ENCODE measurements around the gene TRPM5.

The TRPM5 gene

DNA sequence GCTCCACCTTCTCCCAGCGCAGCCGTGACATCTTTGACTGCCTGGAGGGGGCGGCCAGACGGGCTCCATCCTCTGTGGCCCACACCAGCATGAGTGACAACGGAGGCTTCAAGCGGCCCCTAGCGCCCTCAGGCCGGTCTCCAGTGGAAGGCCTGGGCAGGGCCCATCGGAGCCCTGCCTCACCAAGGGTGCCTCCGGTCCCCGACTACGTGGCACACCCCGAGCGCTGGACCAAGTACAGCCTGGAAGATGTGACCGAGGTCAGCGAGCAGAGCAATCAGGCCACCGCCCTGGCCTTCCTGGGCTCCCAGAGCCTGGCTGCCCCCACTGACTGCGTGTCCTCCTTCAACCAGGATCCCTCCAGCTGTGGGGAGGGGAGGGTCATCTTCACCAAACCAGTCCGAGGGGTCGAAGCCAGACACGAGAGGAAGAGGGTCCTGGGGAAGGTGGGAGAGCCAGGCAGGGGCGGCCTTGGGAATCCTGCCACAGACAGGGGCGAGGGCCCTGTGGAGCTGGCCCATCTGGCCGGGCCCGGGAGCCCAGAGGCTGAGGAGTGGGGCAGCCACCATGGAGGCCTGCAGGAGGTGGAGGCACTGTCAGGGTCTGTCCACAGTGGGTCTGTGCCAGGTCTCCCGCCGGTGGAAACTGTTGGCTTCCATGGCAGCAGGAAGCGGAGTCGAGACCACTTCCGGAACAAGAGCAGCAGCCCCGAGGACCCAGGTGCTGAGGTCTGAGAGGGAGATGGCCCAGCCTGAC is 41.2 kb downstream of the TRPM5 start:
- H3K27me3 ChIP-seq (ENCODE audit: low read depth, low read length): no peaks in the 10 kb centered on the region
- peaks cover 20 to 31% of the 10 kb centered on the region in 2 donors for H3K4me1 ChIP-seq (ENCODE audit: control insufficient read depth in 1 of 2, insufficient read depth in 2 of 2, low read length in 2 of 2)
- no peak overlapping the region for H3K4me3 ChIP-seq (ENCODE audit: low read depth in 1 of 2, low read length in 2 of 2)
- H3K9me3 ChIP-seq (ENCODE audit: control insufficient read depth in 1 of 2, low read length in 2 of 2): no peaks in the 10 kb centered on the region
- H3K36me3 ChIP-seq (ENCODE audit: control insufficient read depth in 1 of 2, insufficient read depth in 2 of 2, low read length in 2 of 2): peaks cover 8 to 26% of the 10 kb centered on the region in 2 donors
- H3K27ac ChIP-seq (ENCODE audit: low read length): no peak overlapping the region

DNA sequence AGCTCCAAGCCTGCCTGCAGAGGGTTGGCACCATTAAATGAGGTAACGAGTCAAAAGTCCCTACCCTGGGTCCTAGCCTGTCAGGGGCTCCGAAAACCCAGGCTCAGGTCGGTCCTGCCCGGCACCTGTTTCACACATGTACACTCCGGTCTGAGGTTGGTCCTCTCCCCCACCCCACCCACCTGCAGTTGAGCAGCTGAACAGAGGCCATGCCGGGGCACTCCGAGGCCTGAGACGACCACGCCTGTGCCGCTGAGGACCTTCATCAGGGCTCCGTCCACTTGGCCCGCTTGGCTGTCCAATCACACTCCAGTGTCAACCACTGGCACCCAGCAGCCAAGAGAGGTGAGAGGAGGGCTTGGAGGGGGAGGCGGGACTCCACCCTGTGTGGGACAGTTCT is 42.2 kb downstream of the TRPM5 start:
- peaks cover 20 to 31% of the 10 kb centered on the region in 2 donors for H3K4me1 ChIP-seq (ENCODE audit: control insufficient read depth in 1 of 2, insufficient read depth in 2 of 2, low read length in 2 of 2)
- peaks cover 8 to 28% of the 10 kb centered on the region in 2 donors for H3K36me3 ChIP-seq (ENCODE audit: control insufficient read depth in 1 of 2, insufficient read depth in 2 of 2, low read length in 2 of 2)
- H3K27me3 ChIP-seq (ENCODE audit: low read depth, low read length): no peaks in the 10 kb centered on the region
- H3K4me3 ChIP-seq (ENCODE audit: low read depth in 1 of 2, low read length in 2 of 2): peak overlapping the region in 1 of 2 donors; percentile 95
- no peak overlapping the region for H3K27ac ChIP-seq (ENCODE audit: low read length)
- no peaks in the 10 kb centered on the region for H3K9me3 ChIP-seq (ENCODE audit: control insufficient read depth in 1 of 2, low read length in 2 of 2)

DNA sequence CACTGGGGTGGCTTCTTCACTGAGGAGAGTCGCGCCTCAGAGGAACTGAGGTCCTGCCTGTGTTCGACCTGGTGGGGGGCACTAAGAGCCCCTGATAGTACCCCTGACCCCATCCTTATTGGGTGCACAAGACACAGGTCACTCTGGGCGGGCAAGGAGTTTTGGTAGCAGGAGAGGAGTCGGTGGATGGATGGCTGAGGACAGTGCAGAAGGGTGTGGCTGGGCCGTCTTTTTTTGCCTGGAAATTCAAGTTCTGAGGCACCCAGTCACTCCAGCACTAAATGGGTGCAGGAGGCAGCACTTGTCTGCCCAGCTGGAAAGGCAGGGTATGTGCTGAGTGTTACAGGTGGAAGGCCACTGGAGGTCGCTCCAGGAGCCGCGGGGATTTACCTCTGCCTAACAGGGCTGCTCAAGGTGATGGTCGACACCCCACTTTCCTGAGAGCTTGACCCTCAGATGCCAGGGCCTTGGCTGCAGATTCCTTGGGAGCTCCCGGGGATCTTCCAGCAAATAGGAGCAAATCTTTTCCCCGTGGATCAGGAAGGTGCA is 42.8 kb downstream of the TRPM5 start:
- peaks cover 20 to 31% of the 10 kb centered on the region in 2 donors for H3K4me1 ChIP-seq (ENCODE audit: control insufficient read depth in 1 of 2, insufficient read depth in 2 of 2, low read length in 2 of 2)
- no peaks in the 10 kb centered on the region for H3K9me3 ChIP-seq (ENCODE audit: control insufficient read depth in 1 of 2, low read length in 2 of 2)
- H3K27me3 ChIP-seq (ENCODE audit: low read depth, low read length): no peaks in the 10 kb centered on the region
- peaks cover 8 to 33% of the 10 kb centered on the region in 2 donors for H3K36me3 ChIP-seq (ENCODE audit: control insufficient read depth in 1 of 2, insufficient read depth in 2 of 2, low read length in 2 of 2)
- peak overlapping the region; percentile 95 to 98 for H3K4me3 ChIP-seq (ENCODE audit: low read depth in 1 of 2, low read length in 2 of 2)
- peak overlapping the region; percentile 92 for H3K27ac ChIP-seq (ENCODE audit: low read length)

DNA sequence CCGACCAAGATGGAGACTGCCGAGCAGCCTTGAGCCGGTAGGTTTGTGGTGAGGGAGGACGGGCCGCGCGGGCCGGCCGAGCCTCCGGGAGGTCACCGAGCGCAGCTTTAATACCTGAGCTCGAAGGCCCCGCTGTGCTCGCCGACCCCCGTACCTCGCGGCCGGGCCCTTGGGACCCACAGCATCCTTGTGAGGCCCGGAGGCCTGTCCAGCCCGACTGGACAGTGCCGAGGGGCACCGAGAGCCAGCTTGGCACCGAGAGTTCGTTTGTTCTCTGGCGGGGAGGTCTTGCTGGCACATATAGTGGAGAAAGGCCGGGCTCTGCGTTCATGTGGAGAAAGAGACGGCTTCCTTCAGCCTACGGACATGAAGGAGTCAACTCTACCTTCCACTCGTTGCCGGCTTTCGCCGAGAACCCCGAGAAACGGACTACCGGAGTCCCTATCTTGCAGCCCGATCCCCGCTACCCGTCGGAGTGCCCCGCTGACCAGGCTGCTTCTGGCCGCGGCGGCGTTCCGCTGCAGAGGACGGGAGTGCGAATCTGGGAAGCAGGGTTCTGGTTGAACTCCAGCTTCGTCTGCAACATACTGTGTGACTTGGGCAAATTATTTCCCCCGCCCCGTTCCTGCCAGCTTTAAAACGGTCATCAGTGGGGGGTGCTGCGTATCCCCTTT is 43.4 kb downstream of the TRPM5 start:
- Histone ChIP-seq H3K36me3 (ENCODE audit: control insufficient read depth in 1 of 2, insufficient read depth in 2 of 2, low read length in 2 of 2) (peaks cover 8 to 38% of the 10 kb centered on the region in 2 donors), H3K27me3 (ENCODE audit: low read depth, low read length) (no peaks in the 10 kb centered on the region), H3K4me1 (ENCODE audit: control insufficient read depth in 1 of 2, insufficient read depth in 2 of 2, low read length in 2 of 2) (peaks cover 20 to 31% of the 10 kb centered on the region in 2 donors), H3K27ac (ENCODE audit: low read length) (peak overlapping the region; percentile 92), H3K4me3 (ENCODE audit: low read depth in 1 of 2, low read length in 2 of 2) (peak overlapping the region; percentile 95 to 98), H3K9me3 (ENCODE audit: control insufficient read depth in 1 of 2, low read length in 2 of 2) (no peaks in the 10 kb centered on the region)

DNA sequence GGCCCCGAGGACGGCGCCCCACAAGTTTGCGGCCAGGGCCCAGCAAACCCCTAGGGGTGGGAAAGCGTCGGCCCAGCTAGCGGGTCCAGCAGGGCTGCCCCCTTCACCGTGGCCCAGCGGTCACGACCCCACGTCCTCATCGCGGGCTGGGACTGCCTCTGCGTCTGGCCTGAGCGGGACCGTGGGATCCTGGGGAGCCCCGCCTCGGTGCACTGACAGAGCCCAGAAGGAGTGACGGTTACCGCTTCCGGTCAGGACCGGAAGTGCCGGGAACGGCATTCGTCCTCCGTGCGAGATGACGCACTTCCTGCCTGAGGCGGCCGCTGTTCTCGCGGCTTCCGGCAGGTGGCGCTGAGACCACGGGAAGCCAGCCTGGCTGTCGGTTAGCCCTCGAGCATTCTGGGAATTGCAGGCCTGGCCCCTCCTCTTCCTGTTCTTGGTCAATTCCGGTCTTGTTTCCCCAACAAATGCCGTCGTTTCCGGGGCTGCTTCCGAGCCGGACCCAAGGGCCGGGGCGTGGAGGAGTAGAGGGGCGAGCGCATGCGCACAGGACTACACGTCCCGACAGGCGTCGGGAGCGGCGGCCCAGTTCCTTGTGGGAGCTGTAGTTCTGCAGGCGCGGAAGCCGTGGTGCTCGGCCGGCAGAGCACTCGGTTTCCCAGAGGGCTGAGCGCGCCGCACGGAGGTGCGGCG is 44.1 kb downstream of the TRPM5 start, which contains the start of gene TSSC4:
Gene TSSC4, plus strand, starts transcription at position 682 of the 693 bp plus-strand sequence. CDS start 1,884 bp downstream, outside the sequence.
- H3K9me3 ChIP-seq (ENCODE audit: control insufficient read depth in 1 of 2, low read length in 2 of 2): no peaks in the 10 kb centered on the region
- H3K4me3 ChIP-seq (ENCODE audit: low read depth in 1 of 2, low read length in 2 of 2): peak within 1 kb of the TSS; percentile 95 to 98
- H3K27ac ChIP-seq (ENCODE audit: low read length): peak within 1 kb of the TSS; percentile 92
- H3K4me1 ChIP-seq (ENCODE audit: control insufficient read depth in 1 of 2, insufficient read depth in 2 of 2, low read length in 2 of 2): peaks cover 20 to 31% of the 10 kb centered on the region in 2 donors
- peaks cover 8 to 45% of the 10 kb centered on the region in 2 donors for H3K36me3 ChIP-seq (ENCODE audit: control insufficient read depth in 1 of 2, insufficient read depth in 2 of 2, low read length in 2 of 2)
- H3K27me3 ChIP-seq (ENCODE audit: low read depth, low read length): no peaks in the 10 kb centered on the region

DNA sequence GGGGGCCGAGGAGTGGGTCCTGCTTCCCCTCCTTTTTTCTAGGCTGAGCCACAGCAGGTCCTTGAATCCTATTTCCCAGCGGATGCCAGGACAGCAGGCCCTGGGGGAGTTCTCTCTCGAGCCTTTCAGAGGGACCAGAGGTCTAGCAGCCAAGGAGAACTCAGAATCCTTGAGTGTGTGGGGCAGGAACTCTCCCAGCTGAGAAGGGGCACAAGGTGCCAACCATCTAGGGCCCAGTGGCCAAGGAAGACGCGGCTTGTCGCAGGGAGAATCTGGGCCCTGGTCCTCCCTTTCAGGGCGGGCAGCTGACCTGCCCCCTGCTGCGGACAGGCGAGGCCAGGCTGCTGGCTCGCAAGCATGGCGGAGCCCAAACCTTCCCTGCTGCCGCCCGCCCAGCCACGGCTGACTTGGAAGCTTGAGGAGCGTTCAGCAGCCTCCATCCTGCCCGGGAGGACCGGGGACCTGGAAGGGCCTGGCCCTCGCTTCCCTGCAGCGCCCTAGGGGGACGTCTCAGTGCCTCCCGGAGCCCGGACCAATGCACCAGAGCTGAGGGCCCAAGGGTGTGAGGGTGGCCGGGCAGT is 44.7 kb downstream of the TRPM5 start:
- H3K36me3 ChIP-seq (ENCODE audit: control insufficient read depth in 1 of 2, insufficient read depth in 2 of 2, low read length in 2 of 2): peaks cover 8 to 50% of the 10 kb centered on the region in 2 donors
- H3K27me3 ChIP-seq (ENCODE audit: low read depth, low read length): no peaks in the 10 kb centered on the region
- H3K27ac ChIP-seq (ENCODE audit: low read length): peak overlapping the region; percentile 92
- H3K9me3 ChIP-seq (ENCODE audit: control insufficient read depth in 1 of 2, low read length in 2 of 2): no peaks in the 10 kb centered on the region
- peaks cover 20 to 31% of the 10 kb centered on the region in 2 donors for H3K4me1 ChIP-seq (ENCODE audit: control insufficient read depth in 1 of 2, insufficient read depth in 2 of 2, low read length in 2 of 2)
- peak overlapping the region; percentile 68 to 95 for H3K4me3 ChIP-seq (ENCODE audit: low read depth in 1 of 2, low read length in 2 of 2)

DNA sequence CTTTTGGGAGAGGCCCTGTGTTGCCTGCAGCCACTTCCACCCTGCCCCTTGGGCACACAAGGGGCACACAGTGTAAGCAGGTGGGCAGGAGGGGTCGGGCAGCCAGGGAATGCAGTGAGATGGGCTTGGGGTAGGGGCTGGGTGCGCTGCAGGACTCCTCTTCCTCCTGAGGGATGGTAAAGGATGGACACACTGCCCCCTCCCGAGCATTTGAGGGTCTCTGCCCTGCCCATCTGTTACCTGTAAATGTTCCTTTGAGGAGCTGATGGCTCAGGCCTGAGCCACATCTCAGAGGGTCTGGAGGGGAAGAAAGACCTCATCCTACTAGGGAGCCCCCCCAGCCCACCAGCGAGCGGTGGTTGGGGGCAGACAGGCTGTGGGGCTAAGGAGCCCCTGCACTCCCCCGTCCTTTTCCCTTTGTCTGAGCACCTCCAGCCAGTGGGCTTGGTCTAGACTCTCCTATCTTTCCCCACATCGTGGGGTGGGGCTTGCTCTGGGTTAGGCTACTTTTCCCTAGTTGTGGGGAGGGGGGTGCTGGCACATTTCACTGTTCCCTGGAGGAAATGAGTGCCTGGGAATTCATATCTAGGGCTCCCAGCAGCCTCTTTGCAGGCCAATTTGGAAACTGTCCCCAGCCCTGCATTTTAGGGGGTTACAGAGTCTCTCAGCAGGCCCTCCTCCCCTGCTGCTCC is 45.5 kb downstream of the TRPM5 start:
- no peaks in the 10 kb centered on the region for H3K27me3 ChIP-seq (ENCODE audit: low read depth, low read length)
- H3K4me1 ChIP-seq (ENCODE audit: control insufficient read depth in 1 of 2, insufficient read depth in 2 of 2, low read length in 2 of 2): peaks cover 20 to 31% of the 10 kb centered on the region in 2 donors
- peak overlapping the region; percentile 92 for H3K27ac ChIP-seq (ENCODE audit: low read length)
- no peaks in the 10 kb centered on the region for H3K9me3 ChIP-seq (ENCODE audit: control insufficient read depth in 1 of 2, low read length in 2 of 2)
- H3K36me3 ChIP-seq (ENCODE audit: control insufficient read depth in 1 of 2, insufficient read depth in 2 of 2, low read length in 2 of 2): peaks cover 8 to 53% of the 10 kb centered on the region in 2 donors
- peak overlapping the region in 1 of 2 donors; percentile 68 for H3K4me3 ChIP-seq (ENCODE audit: low read depth in 1 of 2, low read length in 2 of 2)

DNA sequence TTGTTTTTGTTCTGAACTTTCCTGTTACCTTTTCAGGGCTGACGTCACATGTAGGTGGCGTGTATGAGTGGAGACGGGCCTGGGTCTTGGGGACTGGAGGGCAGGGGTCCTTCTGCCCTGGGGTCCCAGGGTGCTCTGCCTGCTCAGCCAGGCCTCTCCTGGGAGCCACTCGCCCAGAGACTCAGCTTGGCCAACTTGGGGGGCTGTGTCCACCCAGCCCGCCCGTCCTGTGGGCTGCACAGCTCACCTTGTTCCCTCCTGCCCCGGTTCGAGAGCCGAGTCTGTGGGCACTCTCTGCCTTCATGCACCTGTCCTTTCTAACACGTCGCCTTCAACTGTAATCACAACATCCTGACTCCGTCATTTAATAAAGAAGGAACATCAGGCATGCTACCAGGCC is 47.3 kb downstream of the TRPM5 start:
- Histone ChIP-seq H3K27me3 (ENCODE audit: low read depth, low read length) (no peaks in the 10 kb centered on the region), H3K27ac (ENCODE audit: low read length) (no peak overlapping the region), H3K36me3 (ENCODE audit: control insufficient read depth in 1 of 2, insufficient read depth in 2 of 2, low read length in 2 of 2) (peaks cover 0 to 50% of the 10 kb centered on the region in 2 donors)

DNA sequence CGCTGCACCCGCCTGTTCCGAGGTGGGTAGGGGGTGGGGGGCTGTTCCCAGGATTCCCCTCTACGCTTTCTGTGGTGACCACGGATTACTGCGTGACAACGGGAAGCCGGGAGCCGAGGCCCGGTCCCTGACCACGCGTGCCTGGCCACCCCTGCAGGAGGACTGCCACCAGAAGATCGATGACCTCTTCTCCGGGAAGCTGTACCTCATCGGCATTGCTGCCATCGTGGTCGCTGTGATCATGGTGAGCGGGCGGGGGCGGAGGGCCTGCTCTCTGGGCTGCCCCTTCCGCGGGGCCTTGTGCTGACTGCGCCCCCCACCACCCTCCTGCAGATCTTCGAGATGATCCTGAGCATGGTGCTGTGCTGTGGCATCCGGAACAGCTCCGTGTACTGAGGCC is 47.8 kb downstream of the TRPM5 start:
- H3K4me3 ChIP-seq (ENCODE audit: low read depth in 1 of 2, low read length in 2 of 2): no peak overlapping the region
- H3K4me1 ChIP-seq (ENCODE audit: control insufficient read depth in 1 of 2, insufficient read depth in 2 of 2, low read length in 2 of 2): peaks cover 14 to 38% of the 10 kb centered on the region in 2 donors
- no peak overlapping the region for H3K27ac ChIP-seq (ENCODE audit: low read length)
- H3K27me3 ChIP-seq (ENCODE audit: low read depth, low read length): no peaks in the 10 kb centered on the region
- no peaks in the 10 kb centered on the region for H3K9me3 ChIP-seq (ENCODE audit: control insufficient read depth in 1 of 2, low read length in 2 of 2)
- peaks cover 0 to 56% of the 10 kb centered on the region in 2 donors for H3K36me3 ChIP-seq (ENCODE audit: control insufficient read depth in 1 of 2, insufficient read depth in 2 of 2, low read length in 2 of 2)

More for the DNA sequence above, 47.3 kb downstream of the TRPM5 start:
- H3K4me3 ChIP-seq (ENCODE audit: low read depth in 1 of 2, low read length in 2 of 2): no peak overlapping the region
- no peaks in the 10 kb centered on the region for H3K9me3 ChIP-seq (ENCODE audit: control insufficient read depth in 1 of 2, low read length in 2 of 2)
- H3K4me1 ChIP-seq (ENCODE audit: control insufficient read depth in 1 of 2, insufficient read depth in 2 of 2, low read length in 2 of 2): peaks cover 20 to 38% of the 10 kb centered on the region in 2 donors

DNA sequence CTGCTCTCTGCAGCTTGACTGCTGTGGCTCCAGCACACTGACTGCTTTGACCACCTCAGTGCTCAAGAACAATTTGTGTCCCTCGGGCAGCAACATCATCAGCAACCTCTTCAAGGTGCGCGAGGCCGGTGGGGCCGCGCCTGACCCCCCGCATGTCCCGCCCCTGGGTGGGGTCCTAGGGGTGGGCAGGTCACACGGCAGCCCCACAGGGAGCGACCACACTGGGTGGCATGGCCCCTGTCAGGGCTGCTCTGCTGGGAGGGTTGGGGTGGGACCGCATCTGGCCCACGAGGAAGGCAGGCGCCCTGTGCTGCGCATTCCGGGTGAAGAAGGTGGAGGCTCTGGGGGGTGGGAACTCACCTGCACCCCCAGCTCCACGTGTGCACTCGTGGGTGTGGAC is 48.5 kb downstream of the TRPM5 start:
- peaks cover 0 to 60% of the 10 kb centered on the region in 2 donors for H3K36me3 ChIP-seq (ENCODE audit: control insufficient read depth in 1 of 2, insufficient read depth in 2 of 2, low read length in 2 of 2)
- H3K4me3 ChIP-seq (ENCODE audit: low read depth in 1 of 2, low read length in 2 of 2): no peak overlapping the region
- H3K27ac ChIP-seq (ENCODE audit: low read length): no peak overlapping the region
- no peaks in the 10 kb centered on the region for H3K9me3 ChIP-seq (ENCODE audit: control insufficient read depth in 1 of 2, low read length in 2 of 2)
- H3K4me1 ChIP-seq (ENCODE audit: control insufficient read depth in 1 of 2, insufficient read depth in 2 of 2, low read length in 2 of 2): peaks cover 12 to 38% of the 10 kb centered on the region in 2 donors
- H3K27me3 ChIP-seq (ENCODE audit: low read depth, low read length): no peaks in the 10 kb centered on the region

Data from muscle layer of duodenum (tissue), 2 donors.